Hepatocyte (in vitro differentiated cells): ENCODE measurements around the gene RAB27A.

Experiments used
- CTCF ChIP-seq: fragments of 200-600 bp; sonication (generic); IDR thresholded peaks from 2 replicates; pipeline ENCODE4 v1.5.1; 2016; ENCODE audit warnings: antibody characterized with exemption, mild to moderate bottlenecking; ENCODE audit not compliant: poor library complexity
- EZH2 ChIP-seq: fragments of 200-600 bp; sonication (generic); IDR thresholded peaks from 2 replicates; pipeline ENCODE4 v1.6.1; 2016; ENCODE audit warnings: antibody characterized with exemption, mild to moderate bottlenecking, borderline replicate concordance
- EZH2phosphoT487 ChIP-seq: fragments of 200-600 bp; sonication (generic); IDR thresholded peaks from one replicate; pipeline ENCODE4 v1.6.1; 2018; ENCODE audit warnings: antibody characterized with exemption, mild to moderate bottlenecking, low read depth, moderate library complexity; ENCODE audit not compliant: unreplicated experiment, severe bottlenecking

- TF ChIP-seq CTCF (no peak), EZH2 (no peak), EZH2phosphoT487 (no peak)
Measured at GRCh38 chr15:55289011-55289745, 435 bp downstream of the RAB27A start.
